K562 (cell line): ENCODE measurements around the gene HSDL2. TPM values are rescaled to one million over a fixed set of nuclear protein-coding genes. Genes with fewer than 3 reads are reported as not detected.

Experiments used
- CREM ChIP-seq: IDR thresholded peaks from 2 replicates; pipeline ENCODE4 v1.6.1; 2014; ENCODE audit warnings: antibody characterized with exemption, low read depth
- GTF2A2 ChIP-seq: IDR thresholded peaks from 2 replicates; pipeline ENCODE4 v1.6.1; 2016; ENCODE audit warnings: mild to moderate bottlenecking, missing genetic modification characterization, missing compliant biosample characterization
- POLR3A ChIP-seq: IDR thresholded peaks from 2 replicates; pipeline ENCODE4 v1.6.1; 2011; ENCODE audit warnings: borderline replicate concordance, mild to moderate bottlenecking, moderate library complexity; ENCODE audit not compliant: insufficient read length, insufficient read depth; ENCODE audit errors: extremely low read depth
- PYGO2 ChIP-seq: fragments of 450-650 bp; IDR thresholded peaks from 2 replicates; pipeline ENCODE4 v1.6.1; 2016; ENCODE audit warnings: mild to moderate bottlenecking, missing genetic modification characterization, moderate library complexity, missing compliant biosample characterization
- SIN3A ChIP-seq, 2 experiments: fragments of 150-350 bp in 1 of 2; IDR thresholded peaks; 2 replicates each; pipeline ENCODE4 v1.6.1; 2011 to 2016; ENCODE audit warnings: borderline replicate concordance in 2 of 2, low read depth in 2 of 2, low read length in 2 of 2, mild to moderate bottlenecking in 2 of 2, moderate library complexity in 2 of 2; ENCODE audit not compliant: control insufficient read depth in 1 of 2
- SRF ChIP-seq, 2 experiments: fragments of 250-450, 450-650 bp in 1 of 2; sonication (Bioruptor Pico) in 1 of 2; sonication (generic) in 1 of 2; formaldehyde crosslinking; IDR thresholded peaks; 2 replicates each; pipeline versions ENCODE4 v1.5.0 to v1.5.1; 2020 to 2022; ENCODE audit warnings: mild to moderate bottlenecking in 1 of 2, missing genetic modification reagents in 1 of 2
- TBP ChIP-seq: optimal IDR thresholded peaks from 2 replicates; pipeline ENCODE3; 2011; ENCODE audit warnings: low read depth, low read length, improper control_type of control experiment
- ZBTB40 ChIP-seq, 2 experiments: fragments of 450-650 bp in 1 of 2; sonication (generic) in 1 of 2; formaldehyde crosslinking in 1 of 2; IDR thresholded peaks; 2 replicates each; pipeline versions ENCODE4 v1.7.1 to v1.9.0; 2016 to 2022; ENCODE audit warnings: inconsistent platforms in 1 of 2, mild to moderate bottlenecking in 1 of 2, missing genetic modification reagents in 1 of 2
- ZNF398 ChIP-seq: fragments of 250-450 bp; sonication (Bioruptor Pico); IDR thresholded peaks from 2 replicates; pipeline ENCODE4 v1.8.0; 2021; ENCODE audit warnings: moderate library complexity, mild to moderate bottlenecking, inconsistent platforms
- ZNF583 ChIP-seq: fragments of 250-450 bp; sonication (Bioruptor Pico); IDR thresholded peaks from 2 replicates; pipeline ENCODE4 v1.4.0; 2020
- polyA plus RNA-seq, 8 experiments: library from polyadenylated mRNA; depleted of rRNA in 4 of 8; stranded (reverse) in 5 of 8; unstranded in 3 of 8; fragments of >200 nt; fragmentation: Nextera tagmentation in 2 of 8; fragmentation: Illumina TruSeq in 1 of 8; extraction: Ambion mirVana in 2 of 8; extraction: Trizol in 1 of 8; gene quantifications; 2 replicates each; pipeline versions ENCODE4 v1.2.1 to v1.2.3, GENCODE V29; 2011 to 2014; ENCODE audit warnings: inconsistent platforms in 1 of 8, missing spikeins in 1 of 8
- total RNA-seq, 7 experiments: library from RNA; depleted of rRNA in 6 of 7; stranded (reverse); fragments of >200 nt in 6 of 7; fragmentation: Illumina TruSeq in 2 of 7; extraction: Trizol in 2 of 7; gene quantifications; 2 replicates each; pipeline versions ENCODE4 v1.2.1 to v1.2.3, GENCODE V29; 2011 to 2021; ENCODE audit warnings: low replicate concordance in 1 of 7
- TF ChIP-seq, protein P1 (sequence below): fragments of 450-650 bp; formaldehyde crosslinking; IDR thresholded peaks from 2 replicates; pipeline ENCODE4 v1.4.0; 2020; ENCODE audit warnings: mild to moderate bottlenecking, moderate library complexity

HSDL2 gene
- total and polyA plus RNA-seq, 9 of the 15 experiments (the other 6 are each of a cell fraction or from before 2014, with no cell fraction given) = 22.8 to 74.1 (median 35.6) TPM

DNA sequence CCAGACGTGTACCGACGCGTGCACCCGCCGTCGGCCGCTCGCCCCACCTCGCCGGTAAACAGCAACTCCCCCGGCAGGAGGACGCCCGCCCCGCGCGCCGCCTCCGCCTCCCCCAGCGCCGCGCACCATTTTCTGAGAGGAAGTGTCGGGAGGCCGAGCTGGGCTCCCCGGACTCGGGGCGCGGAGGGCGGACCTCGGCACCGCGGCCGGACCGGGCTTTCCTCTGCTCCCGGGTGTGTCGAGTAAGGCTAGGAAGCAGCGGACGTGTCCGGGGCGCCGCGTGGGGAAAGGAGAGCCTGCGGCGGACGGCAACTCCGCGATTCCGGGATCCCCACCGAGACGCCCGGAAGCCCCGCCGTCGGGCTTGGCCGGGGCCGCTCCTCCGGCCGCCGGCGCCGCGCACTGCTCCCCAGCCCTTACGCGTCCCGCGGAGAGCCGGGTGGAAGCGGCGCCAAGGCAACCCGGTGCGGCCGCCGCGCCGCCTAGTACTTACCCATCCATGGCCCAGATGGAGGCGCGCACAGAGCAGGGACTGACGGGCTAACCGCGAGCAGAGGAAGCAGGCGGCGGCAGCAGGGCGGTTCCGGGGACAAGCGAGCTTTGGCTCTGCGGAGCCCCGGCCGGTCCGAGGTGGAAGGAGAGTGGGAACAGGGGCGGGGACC, 46.8 kb upstream of the HSDL2 start, which contains the start of gene PTBP3 (continued):
- TF ChIP-seq SIN3A (IDR thresholded peaks at IDR 0.05; ENCODE audit: borderline replicate concordance in 2 of 2, control insufficient read depth in 1 of 2, low read depth in 2 of 2, low read length in 2 of 2) (peak in 1 of 2 experiments; percentile 78; a peak in 1 of 4 replicates), CREM (peak; percentile 91), TBP (peak; percentile 79), GTF2A2 (no peak), SRF (CRISPR knock-in tag; IDR thresholded peaks at IDR 0.05) (no peak; a peak in 1 of 4 replicates), PYGO2 (tag) (no peak), ZNF583 (CRISPR knock-in tag) (no peak; the same call in 1 of the 2 replicates), ZNF398 (CRISPR knock-in tag) (no peak), POLR3A (no peak), ZBTB40 (IDR thresholded peaks at IDR 0.05) (peak; percentile 52), ZBTB40 (CRISPR knock-in tag; IDR thresholded peaks at IDR 0.05) (no peak)
- TF ChIP-seq, protein P1, sequence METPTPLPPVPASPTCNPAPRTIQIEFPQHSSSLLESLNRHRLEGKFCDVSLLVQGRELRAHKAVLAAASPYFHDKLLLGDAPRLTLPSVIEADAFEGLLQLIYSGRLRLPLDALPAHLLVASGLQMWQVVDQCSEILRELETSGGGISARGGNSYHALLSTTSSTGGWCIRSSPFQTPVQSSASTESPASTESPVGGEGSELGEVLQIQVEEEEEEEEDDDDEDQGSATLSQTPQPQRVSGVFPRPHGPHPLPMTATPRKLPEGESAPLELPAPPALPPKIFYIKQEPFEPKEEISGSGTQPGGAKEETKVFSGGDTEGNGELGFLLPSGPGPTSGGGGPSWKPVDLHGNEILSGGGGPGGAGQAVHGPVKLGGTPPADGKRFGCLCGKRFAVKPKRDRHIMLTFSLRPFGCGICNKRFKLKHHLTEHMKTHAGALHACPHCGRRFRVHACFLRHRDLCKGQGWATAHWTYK = peak; percentile 81
